H1 (cell line): Measurements from ENCODE around the gene SYT6. TPM values are rescaled to one million over a fixed set of nuclear protein-coding genes. Genes with fewer than 3 reads are reported as not detected.

Experiments
- CTCF ChIA-PET: fragments of 300-600 bp; sonication (Branson Sonifier 250); formaldehyde crosslinking; loops from one replicate; lab custom pipeline; 2021; ENCODE audit not compliant: partially characterized antibody; lab: Charles Lee
- POLR2A ChIA-PET: fragments of 300-600 bp; sonication (Branson Sonifier 250); formaldehyde crosslinking; loops from one replicate; lab custom pipeline; 2021; ENCODE audit warnings: inconsistent platforms; ENCODE audit not compliant: partially characterized antibody; lab: Charles Lee
- DNase-seq, 2 experiments: peaks; one replicate each; pipeline versions ENCODE4 v3.0.0 to v3.0.0-alpha.2; 2010 to 2022; ENCODE audit warnings: low spot score in 2 of 2, low read depth in 1 of 2, mixed read lengths in 1 of 2
- FAIRE-seq: peaks from 2 replicates; lab custom pipeline; 2011; peaks lifted over from hg19 to GRCh38; lab: Jason Lieb, UNC
- H2AFZ ChIP-seq: 2 replicates; pipeline ENCODE4 v1.8.1; 2012; ENCODE audit warnings: low read length, inconsistent platforms
- H2AK5ac ChIP-seq: 2 replicates; pipeline ENCODE4 v1.6.1; 2013; ENCODE audit warnings: low read depth, low read length
- H2BK120ac ChIP-seq: replicated peaks from 2 replicates; pipeline ENCODE3; 2013; ENCODE audit warnings: low read depth, low read length, inconsistent platforms
- H2BK12ac ChIP-seq: 2 replicates; pipeline ENCODE4 v1.6.1; 2013; ENCODE audit warnings: low read depth, low read length
- H2BK15ac ChIP-seq: 2 replicates; pipeline ENCODE4 v1.6.1; 2013; ENCODE audit warnings: low read length
- H2BK20ac ChIP-seq: 2 replicates; pipeline ENCODE4 v1.6.1; 2013; ENCODE audit warnings: low read length
- H2BK5ac ChIP-seq: 2 replicates; pipeline ENCODE4 v1.6.1; 2013; ENCODE audit warnings: low read depth, low read length
- H3K14ac ChIP-seq: 2 replicates; pipeline ENCODE4 v1.6.1; 2013; ENCODE audit warnings: inconsistent platforms; ENCODE audit not compliant: insufficient read length
- H3K18ac ChIP-seq: 2 replicates; pipeline ENCODE4 v1.6.1; 2013; ENCODE audit warnings: low read length; ENCODE audit errors: extremely low read depth
- H3K23ac ChIP-seq: 2 replicates; pipeline ENCODE4 v1.6.1; 2013; ENCODE audit warnings: inconsistent platforms; ENCODE audit not compliant: insufficient read length
- H3K23me2 ChIP-seq: 2 replicates; pipeline ENCODE4 v1.6.1; 2013; ENCODE audit warnings: low read depth, low read length
- H3K27ac ChIP-seq: 2 replicates; pipeline ENCODE4 v1.6.1; 2011; ENCODE audit warnings: low read depth, low read length, inconsistent platforms
- H3K27me3 ChIP-seq, 4 experiments: replicated peaks in 1 of 4; 1 replicate in 1 of 4; 2 replicates in 3 of 4; pipeline versions ENCODE4 v1.6.1 to v1.8.1; 2011 to 2013; ENCODE audit warnings: low read length in 3 of 4, mild to moderate bottlenecking in 3 of 4, inconsistent platforms in 2 of 4, mixed read lengths in 2 of 4, moderate library complexity in 1 of 4; ENCODE audit not compliant: control insufficient read depth in 3 of 4, insufficient read depth in 3 of 4; ENCODE audit errors: extremely low read depth in 1 of 4
- H3K36me3 ChIP-seq, 4 experiments: 2 replicates each; pipeline versions ENCODE4 v1.6.1 to v1.8.1; 2011 to 2013; ENCODE audit warnings: mild to moderate bottlenecking in 4 of 4, low read length in 3 of 4, moderate library complexity in 2 of 4, control low read depth in 1 of 4, inconsistent platforms in 1 of 4; ENCODE audit not compliant: insufficient read depth in 4 of 4, control insufficient read depth in 2 of 4
- H3K4ac ChIP-seq: replicated peaks from 2 replicates; pipeline ENCODE3; 2013; ENCODE audit warnings: low read length, low read depth, mixed read lengths, inconsistent platforms; ENCODE audit not compliant: insufficient read length
- H3K4me1 ChIP-seq, 4 experiments: replicated peaks in 1 of 4; 1 replicate in 1 of 4; 2 replicates in 3 of 4; pipeline versions ENCODE4 v1.6.1 to v1.8.1; 2011 to 2013; ENCODE audit warnings: low read length in 3 of 4, inconsistent platforms in 2 of 4, mixed read lengths in 1 of 4; ENCODE audit not compliant: insufficient read depth in 4 of 4, control insufficient read depth in 3 of 4
- H3K4me2 ChIP-seq, 2 experiments: 2 replicates each; pipeline versions ENCODE4 v1.6.1 to v1.8.1; 2011 to 2013; ENCODE audit warnings: low read depth in 2 of 2, low read length in 2 of 2, control low read depth in 1 of 2, inconsistent platforms in 1 of 2, mild to moderate bottlenecking in 1 of 2; ENCODE audit not compliant: insufficient read depth in 1 of 2
- H3K4me3 ChIP-seq, 4 experiments: fragments of 200-600, 300-600 bp in 1 of 4; sonication (generic), shearing (Covaris generic), sonication (Bioruptor Twin) in 1 of 4; 2 replicates each; pipeline versions ENCODE4 v1.5.1 to v1.8.1; 2011 to 2016; ENCODE audit warnings: low read length in 4 of 4, low read depth in 3 of 4, control low read depth in 2 of 4, inconsistent platforms in 2 of 4, mild to moderate bottlenecking in 2 of 4, mixed read lengths in 1 of 4, moderate library complexity in 1 of 4; ENCODE audit not compliant: insufficient read depth in 2 of 4; ENCODE audit errors: extremely low read depth in 1 of 4
- H3K56ac ChIP-seq: replicated peaks from 2 replicates; pipeline ENCODE3; 2013; ENCODE audit warnings: low read depth, mild to moderate bottlenecking, mixed read lengths, low read length, inconsistent platforms; ENCODE audit not compliant: insufficient read length
- H3K79me1 ChIP-seq: 2 replicates; pipeline ENCODE4 v1.6.1; 2013; ENCODE audit warnings: low read depth, low read length, control low read depth
- H3K79me2 ChIP-seq, 2 experiments: 2 replicates each; pipeline versions ENCODE4 v1.6.1 to v1.8.1; 2012 to 2013; ENCODE audit warnings: low read length in 2 of 2, mild to moderate bottlenecking in 2 of 2, inconsistent platforms in 1 of 2; ENCODE audit not compliant: insufficient read depth in 2 of 2, control insufficient read depth in 1 of 2
- H3K9ac ChIP-seq, 4 experiments: replicated peaks in 1 of 4; 1 replicate in 1 of 4; 2 replicates in 3 of 4; pipeline versions ENCODE4 v1.6.1 to v1.8.1; 2011 to 2013; ENCODE audit warnings: low read depth in 3 of 4, low read length in 3 of 4, control low read depth in 2 of 4, mild to moderate bottlenecking in 2 of 4, moderate library complexity in 2 of 4, inconsistent platforms in 1 of 4; ENCODE audit errors: extremely low read depth in 1 of 4
- H3K9me3 ChIP-seq, 2 experiments: 2 replicates each; pipeline versions ENCODE4 v1.6.1 to v1.8.1; 2012 to 2013; ENCODE audit warnings: mild to moderate bottlenecking in 2 of 2, moderate library complexity in 2 of 2, control low read depth in 1 of 2, inconsistent platforms in 1 of 2, low read depth in 1 of 2, low read length in 1 of 2, mixed read lengths in 1 of 2; ENCODE audit not compliant: insufficient read depth in 2 of 2
- H4K20me1 ChIP-seq, 2 experiments: replicated peaks in 1 of 2; 2 replicates each; pipeline versions ENCODE3 to v1.8.1; 2011 to 2013; ENCODE audit warnings: inconsistent platforms in 2 of 2, low read length in 2 of 2, mild to moderate bottlenecking in 1 of 2; ENCODE audit not compliant: insufficient read depth in 2 of 2, control insufficient read depth in 1 of 2
- H4K5ac ChIP-seq: 2 replicates; pipeline ENCODE4 v1.6.1; 2013; ENCODE audit warnings: low read length, low read depth, mixed read lengths, inconsistent platforms; ENCODE audit not compliant: insufficient read length
- H4K8ac ChIP-seq: 2 replicates; pipeline ENCODE4 v1.8.0; 2013; ENCODE audit warnings: mild to moderate bottlenecking, moderate library complexity, low read length, inconsistent platforms; ENCODE audit not compliant: insufficient read depth; ENCODE audit errors: extremely low read depth
- H4K91ac ChIP-seq: replicated peaks from 2 replicates; pipeline ENCODE3; 2013; ENCODE audit warnings: low read length, mixed read lengths, inconsistent platforms; ENCODE audit not compliant: insufficient read length
- CBX8 ChIP-seq: fragments of 300-800, 300-1000 bp; sonication (generic); IDR thresholded peaks from 2 replicates; pipeline ENCODE4 v1.7.1; 2016; ENCODE audit warnings: low read depth, low read length, borderline replicate concordance
- MAFK ChIP-seq: IDR thresholded peaks from 2 replicates; pipeline ENCODE4 v1.6.1; 2012; ENCODE audit warnings: low read depth, mild to moderate bottlenecking, improper control_type of control experiment, low read length
- RNF2 ChIP-seq: fragments of 200-900, 300-1000 bp; sonication (generic); IDR thresholded peaks from 2 replicates; pipeline ENCODE4 v1.7.1; 2016; ENCODE audit warnings: borderline replicate concordance, low read depth, mild to moderate bottlenecking, antibody characterized with exemption, low read length; ENCODE audit not compliant: poor library complexity, severe bottlenecking; ENCODE audit errors: missing control alignments
- USF2 ChIP-seq: IDR thresholded peaks from 2 replicates; pipeline ENCODE4 v1.6.1; 2011; ENCODE audit warnings: low read length, improper control_type of control experiment
- WGBS, 2 experiments: shearing (Covaris generic) in 1 of 2; methylation state at CpG; one replicate each; pipeline versions ENCODE4 v1.1.6 to v1.1.7; 2013 to 2015; ENCODE audit warnings: low lambda C conversion rate in 2 of 2, mixed read lengths in 2 of 2, inconsistent platforms in 1 of 2, low coverage in 1 of 2, missing lambda C conversion rate in 1 of 2; ENCODE audit not compliant: insufficient replicate concordance in 2 of 2, insufficient coverage in 1 of 2, insufficient read length in 1 of 2; ENCODE audit errors: extremely low coverage in 1 of 2, missing lambda C conversion rate in 1 of 2; 5-methylcytosine and 5-hydroxymethylcytosine counted together
- polyA plus RNA-seq, 7 experiments: library from polyadenylated mRNA; depleted of rRNA in 3 of 7; stranded (reverse) in 5 of 7; unstranded in 2 of 7; fragments of >200 nt in 5 of 7; fragments of 200-250 nt in 2 of 7; gene quantifications; 1 replicate in 5 of 7; 2 replicates in 1 of 7; 4 replicates in 1 of 7; pipeline versions ENCODE4 v1.2.1 to v1.2.3, GENCODE V29; 2011 to 2013; ENCODE audit warnings: missing spikeins in 2 of 7, mixed read lengths in 2 of 7
- total RNA-seq: library from RNA; stranded (reverse); fragmentation: NEBNext Ultra II Directional; extraction: Animal tissue kit (Norgen Biotek cat#: 25700); gene quantifications from 2 replicates; pipeline ENCODE4 v1.2.1, GENCODE V29; 2021

Gene SYT6
- total and polyA plus RNA-seq, 2 of the 8 experiments (the other 6 are each of a cell fraction or from before 2014, with no cell fraction given) = 33.7 to 83.5 TPM

GRCh38 chr1:114155706-114156105 is 2.0 kb upstream of the SYT6 start:
- H3K79me1 ChIP-seq = peaks cover 17% of the 10 kb centered on the region
- 92% methylated on average over 8 of the region's 8 CpGs; no CpG with 5 or more reads in 1 of the 2 experiments for WGBS, 2 experiments
- H3K36me3 ChIP-seq = peaks cover 0 to 5% (median 0%) of the 10 kb centered on the region in 4 experiments; a peak in 2 of 8 replicates
- no peak overlapping the region for H2AFZ ChIP-seq
- no peak overlapping the region for H3K18ac ChIP-seq
- no peak overlapping the region for H4K8ac ChIP-seq
- no peak overlapping the region for H2AK5ac ChIP-seq
- DNase-seq (no peak), FAIRE-seq (no peak)
- H2BK5ac ChIP-seq = no peak overlapping the region
- no peak overlapping the region for H4K5ac ChIP-seq
- H3K4ac ChIP-seq = no peak overlapping the region
- H2BK12ac ChIP-seq = no peak overlapping the region
- H3K79me2 ChIP-seq = peaks cover 16 to 26% of the 10 kb centered on the region in 2 experiments
- H4K91ac ChIP-seq = no peak overlapping the region
- H3K56ac ChIP-seq = no peak overlapping the region
- H2BK120ac ChIP-seq = no peak overlapping the region
- no peak overlapping the region for H3K4me3 ChIP-seq
- H3K4me1 ChIP-seq = peaks cover 0 to 32% (median 16%) of the 10 kb centered on the region in 4 experiments; a peak in 6 of 7 replicates
- no peak overlapping the region for H3K9ac ChIP-seq
- peaks cover 22% of the 10 kb centered on the region for H3K23me2 ChIP-seq
- H3K23ac ChIP-seq = no peak overlapping the region
- no peak overlapping the region for H2BK15ac ChIP-seq
- H4K20me1 ChIP-seq = peaks cover 11 to 17% of the 10 kb centered on the region in 2 experiments
- peaks cover 0 to 23% (median 22%) of the 10 kb centered on the region in 4 experiments; a peak in 6 of 7 replicates for H3K27me3 ChIP-seq
- H3K14ac ChIP-seq = no peak overlapping the region
- H3K27ac ChIP-seq = no peak overlapping the region
- no peaks in the 10 kb centered on the region for H3K9me3 ChIP-seq
- peak overlapping the region in 1 of 2 experiments; percentile 100; a peak in 1 of 4 replicates for H3K4me2 ChIP-seq
- ChIA-PET CTCF (interaction anchor here (1.3 to 2.3 kb wide), 2 partner anchors 11 to 12 kb away, joined by 3 to 7 read pairs; no protein-coding TSS in a partner anchor), POLR2A (interaction anchor here (1.0 to 2.6 kb wide), 2 partner anchors 162 to 176 kb away, joined by 3 to 5 read pairs; partner anchors contain the start of gene OLFML3)
- H2BK20ac ChIP-seq = no peak overlapping the region
- TF ChIP-seq RNF2 (no peak), USF2 (no peak), CBX8 (no peak), MAFK (no peak)
